Adrenal gland (tissue), 12 donors: ENCODE data around the gene ZNF664. TPM values are rescaled to one million over a fixed set of nuclear protein-coding genes. Genes with fewer than 3 reads are reported as not detected.

Source experiments
- DNase-seq, 7 donors: peaks; one replicate each; pipeline ENCODE4 v3.0.0-alpha.2; 2019 to 2020
- H3K27ac ChIP-seq, 5 donors: fragments of 200-600 bp; sonication (generic) in 4 of 5; 1 replicate in 3 of 5; 2 replicates in 2 of 5; pipeline versions ENCODE4 v1.5.1 to v1.8.0; 2016 to 2020; ENCODE audit warnings: mild to moderate bottlenecking in 1 of 5
- H3K27me3 ChIP-seq: fragments of 200-600 bp; 2 replicates; pipeline ENCODE4 v1.8.0; 2021
- H3K36me3 ChIP-seq, 2 donors: fragments of 200-600 bp; replicated peaks in 1 of 2; 1 replicate in 1 of 2; 2 replicates in 1 of 2; pipeline versions ENCODE4 v1.5.1 to v1.8.0; 2018 to 2022
- H3K4me1 ChIP-seq, 2 donors: fragments of 200-600 bp; replicated peaks in 1 of 2; 1 replicate in 1 of 2; 2 replicates in 1 of 2; pipeline versions ENCODE4 v1.5.1 to v1.8.0; 2018 to 2021
- H3K4me3 ChIP-seq, 4 donors: fragments of 200-600 bp; sonication (generic) in 3 of 4; one replicate each; pipeline ENCODE4 v1.5.1; 2016 to 2018
- H3K9me3 ChIP-seq, 3 donors: fragments of 200-600 bp; sonication (generic) in 1 of 3; replicated peaks in 1 of 3; 1 replicate in 2 of 3; 2 replicates in 1 of 3; pipeline versions ENCODE4 v1.5.1 to v1.8.0; 2016 to 2021
- POLR2A ChIP-seq, 2 donors: fragments of 450-650 bp; IDR thresholded peaks; one replicate each; pipeline ENCODE4 v1.6.1; 2017; ENCODE audit warnings: antibody characterized with exemption in 2 of 2, mild to moderate bottlenecking in 2 of 2, moderate library complexity in 1 of 2
- WGBS, 4 donors: extraction: QIAGEN DNeasy Blood & Tissue Kit in 2 of 4; methylation state at CpG; one replicate each; pipeline versions ENCODE4 v1.1.5 to v1.1.7; 2013 to 2017; 5-methylcytosine and 5-hydroxymethylcytosine counted together
- intact Hi-C, 2 donors: fragments of 100-400 bp; cut with DNase I; formaldehyde crosslinking; loops; one replicate each; pipeline versions ENCODE4 v1.14.1 to v1.15.0; 2022 to 2023
- polyA plus RNA-seq, 3 donors: library from polyadenylated mRNA; stranded (reverse); fragments of 200-250 nt in 2 of 3; fragments of 350-450 nt in 1 of 3; fragmentation: Illumina TruSeq in 1 of 3; extraction: RNeasy Lipid Tissue Mini Kit (QIAGEN cat#74804) in 1 of 3; gene quantifications; one replicate each; pipeline ENCODE4 v1.2.3, GENCODE V29; 2013 to 2014
- total RNA-seq, 9 donors: library from RNA; depleted of rRNA in 4 of 9; stranded (reverse); fragments of >200 nt in 4 of 9; fragments of 120-200 nt in 1 of 9; fragmentation: NEBNext Ultra II Directional in 1 of 9; extraction: Animal tissue kit (Norgen Biotek cat#: 25700) in 1 of 9; gene quantifications; one replicate each; pipeline versions ENCODE4 v1.1.0 to v1.2.4, GENCODE V29; 2013 to 2023
- TF ChIP-seq, protein P1 (sequence below), 6 experiments: fragments of 450-650 bp in 4 of 6; fragments of 200-600 bp in 2 of 6; sonication (generic) in 1 of 6; IDR thresholded peaks; 1 replicate in 5 of 6; 2 replicates in 1 of 6; pipeline versions ENCODE4 v1.5.1 to v1.8.0; 2016 to 2021; ENCODE audit warnings: antibody characterized with exemption in 6 of 6, mild to moderate bottlenecking in 2 of 6, moderate library complexity in 1 of 6
- donor health status: healthy with polysubstance abuse.
- donor health status: Bipolar disorder and iron deficiency.
- donor health status: DM: yes; HTN: yes; CAD: no.
- donor health status: DM: no; HTN: no; CAD: no.
- donor health status: DM: no; HTN: no; CAD: no.
- donor health status: DM: yes; HTN: yes; CAD: no.

The ZNF664 gene
- total and polyA plus RNA-seq, 12 donors = 19.6 to 66.9 (median 49.4) TPM

DNA sequence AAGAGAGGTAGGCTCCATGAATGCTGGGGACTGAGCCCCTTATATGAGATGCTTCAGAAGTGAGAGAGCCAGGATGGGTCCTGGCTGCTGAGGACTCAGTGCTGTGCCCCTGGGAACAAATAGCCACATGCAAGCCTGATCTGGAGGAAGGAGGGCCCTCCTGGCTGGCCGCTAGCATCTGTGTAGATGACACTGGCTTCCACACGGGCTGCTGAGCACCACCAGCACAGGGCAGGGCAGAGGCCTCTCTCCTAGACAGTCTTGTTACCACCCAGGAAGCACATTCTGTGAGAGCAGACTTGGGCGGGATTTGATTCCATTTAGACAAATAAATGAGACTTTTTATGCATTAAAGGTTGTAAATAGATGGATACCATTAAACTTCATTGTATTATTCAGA lies 48.0 kb downstream of the ZNF664 start:
- Histone ChIP-seq H3K4me1 (peaks cover 0 to 19% of the 10 kb centered on the region in 2 donors), H3K9me3 (no peaks in the 10 kb centered on the region), H3K36me3 (no peaks in the 10 kb centered on the region), H3K4me3 (no peak overlapping the region), H3K27me3 (no peaks in the 10 kb centered on the region), H3K27ac (peak overlapping the region in 2 of 5 donors; percentile 64 to 76)
- intact Hi-C loops = no loop called here
- TF ChIP-seq POLR2A (IDR thresholded peaks at IDR 0.05) = no peak
- TF ChIP-seq, protein P1, sequence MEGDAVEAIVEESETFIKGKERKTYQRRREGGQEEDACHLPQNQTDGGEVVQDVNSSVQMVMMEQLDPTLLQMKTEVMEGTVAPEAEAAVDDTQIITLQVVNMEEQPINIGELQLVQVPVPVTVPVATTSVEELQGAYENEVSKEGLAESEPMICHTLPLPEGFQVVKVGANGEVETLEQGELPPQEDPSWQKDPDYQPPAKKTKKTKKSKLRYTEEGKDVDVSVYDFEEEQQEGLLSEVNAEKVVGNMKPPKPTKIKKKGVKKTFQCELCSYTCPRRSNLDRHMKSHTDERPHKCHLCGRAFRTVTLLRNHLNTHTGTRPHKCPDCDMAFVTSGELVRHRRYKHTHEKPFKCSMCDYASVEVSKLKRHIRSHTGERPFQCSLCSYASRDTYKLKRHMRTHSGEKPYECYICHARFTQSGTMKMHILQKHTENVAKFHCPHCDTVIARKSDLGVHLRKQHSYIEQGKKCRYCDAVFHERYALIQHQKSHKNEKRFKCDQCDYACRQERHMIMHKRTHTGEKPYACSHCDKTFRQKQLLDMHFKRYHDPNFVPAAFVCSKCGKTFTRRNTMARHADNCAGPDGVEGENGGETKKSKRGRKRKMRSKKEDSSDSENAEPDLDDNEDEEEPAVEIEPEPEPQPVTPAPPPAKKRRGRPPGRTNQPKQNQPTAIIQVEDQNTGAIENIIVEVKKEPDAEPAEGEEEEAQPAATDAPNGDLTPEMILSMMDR (IDR thresholded peaks at IDR 0.05) = no peak
- WGBS, 4 donors = 76 to 90% (median 87%) methylated on average over 2 to 3 of the region's 3 CpGs
- peak in 1 of 7 donors; percentile 50 for DNase-seq

DNA sequence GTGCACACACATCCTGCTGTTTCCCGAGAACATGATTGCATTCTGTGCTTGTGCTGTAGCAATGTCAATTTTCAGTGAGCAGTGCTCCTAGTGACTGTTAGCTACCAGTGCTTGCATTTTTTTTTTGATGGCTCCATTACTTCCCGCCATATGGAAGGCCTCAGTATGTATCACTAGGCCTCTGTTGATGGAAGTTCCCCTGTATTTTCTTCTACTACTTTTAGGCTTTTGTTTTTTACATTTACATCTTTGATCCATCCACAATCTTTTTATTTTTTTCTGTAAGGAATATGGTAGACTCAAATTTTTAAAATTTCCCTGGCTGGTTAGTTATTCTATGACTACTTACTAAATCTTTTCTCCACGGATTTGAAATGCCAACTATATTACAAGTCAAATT lies 49.1 kb downstream of the ZNF664 start:
- intact Hi-C loops = no loop called here
- 92 to 96% (median 94%) methylated on average over 3 of the region's 3 CpGs for WGBS, 4 donors
- H3K4me1 ChIP-seq = peaks cover 0 to 18% of the 10 kb centered on the region in 2 donors

DNA sequence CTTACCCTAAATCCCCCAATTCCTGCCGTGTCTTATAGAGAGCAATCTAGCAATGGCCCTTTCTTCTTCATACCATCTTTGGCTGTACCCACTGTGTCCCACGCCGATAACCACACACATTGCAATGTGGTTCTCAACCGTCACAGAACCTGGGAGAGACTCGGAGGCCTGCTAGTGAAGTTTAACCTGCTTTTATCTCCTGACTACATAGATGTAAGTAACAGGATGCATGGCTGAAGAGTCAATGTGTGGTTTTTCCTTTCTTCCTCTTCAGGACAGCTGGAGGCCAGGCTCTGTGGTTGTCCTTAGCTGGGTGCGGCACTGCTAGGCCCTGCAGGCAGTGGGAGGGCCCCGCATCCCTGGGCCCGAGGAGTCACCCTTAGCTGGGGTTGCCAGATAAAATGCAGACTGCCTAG lies 51.3 kb downstream of the ZNF664 start:
- WGBS, 4 donors = 75 to 89% (median 77%) methylated on average over 5 to 8 of the region's 8 CpGs
- Histone ChIP-seq H3K36me3 (no peaks in the 10 kb centered on the region), H3K4me3 (no peak overlapping the region), H3K4me1 (peaks cover 0 to 14% of the 10 kb centered on the region in 2 donors), H3K27ac (no peak overlapping the region), H3K9me3 (no peaks in the 10 kb centered on the region), H3K27me3 (no peaks in the 10 kb centered on the region)
- peak in 1 of 7 donors; percentile 6 for DNase-seq
- TF ChIP-seq, protein P1 (IDR thresholded peaks at IDR 0.05) = no peak
- TF ChIP-seq POLR2A (IDR thresholded peaks at IDR 0.05) = no peak
- intact Hi-C loops = no loop called here

More for the DNA sequence above, 49.1 kb downstream of the ZNF664 start:
- no peaks in the 10 kb centered on the region for H3K9me3 ChIP-seq
- TF ChIP-seq POLR2A (IDR thresholded peaks at IDR 0.05) = no peak
- TF ChIP-seq, protein P1 (IDR thresholded peaks at IDR 0.05) = no peak
- H3K4me3 ChIP-seq = no peak overlapping the region
- H3K27me3 ChIP-seq = no peaks in the 10 kb centered on the region
- H3K27ac ChIP-seq = no peak overlapping the region
- DNase-seq = no peak
- no peaks in the 10 kb centered on the region for H3K36me3 ChIP-seq

DNA sequence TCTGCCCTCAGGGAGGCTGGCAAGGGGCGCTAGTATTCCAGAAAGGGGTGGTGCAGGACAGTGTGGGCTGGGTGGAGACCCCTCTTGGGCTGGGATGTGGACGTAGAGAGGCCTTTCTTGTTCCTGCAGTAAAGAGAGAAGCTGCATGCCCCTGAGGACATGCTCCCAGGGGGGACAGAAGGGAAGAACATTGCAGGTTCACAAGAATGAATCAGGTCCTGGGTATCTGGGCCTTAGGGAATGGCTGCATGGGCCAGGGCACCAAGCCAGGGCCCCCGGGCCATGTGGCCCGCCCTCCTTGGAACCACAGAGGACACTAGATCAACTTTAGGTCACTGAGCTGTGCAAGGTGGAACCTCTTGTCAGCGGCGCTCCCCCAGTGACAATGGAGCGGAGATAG lies 51.8 kb downstream of the ZNF664 start:
- 83 to 96% (median 86%) methylated on average over 6 to 7 of the region's 7 CpGs for WGBS, 4 donors
- Histone ChIP-seq H3K4me1 (peaks cover 0 to 14% of the 10 kb centered on the region in 2 donors), H3K27ac (no peak overlapping the region), H3K9me3 (no peaks in the 10 kb centered on the region), H3K27me3 (no peaks in the 10 kb centered on the region), H3K4me3 (no peak overlapping the region), H3K36me3 (no peaks in the 10 kb centered on the region)
- DNase-seq = peak in 1 of 7 donors; percentile 38
- intact Hi-C loops = no loop called here
- TF ChIP-seq, protein P1 (IDR thresholded peaks at IDR 0.05) = no peak
- no peak for TF ChIP-seq POLR2A (IDR thresholded peaks at IDR 0.05)
